ENCODE measurements around the gene PRKAB1. TPM values are rescaled to one million over a fixed set of nuclear protein-coding genes. Genes with fewer than 3 reads are reported as not detected.

The PRKAB1 gene
- total and polyA plus RNA-seq, 7 donors, result 18.5 to 52.5 (median 31.4) TPM

GRCh38 chr12:119720349-119720748, 52.4 kb downstream of the PRKAB1 start:
- H3K27ac ChIP-seq, result no peak overlapping the region
- H3K36me3 ChIP-seq, result no peaks in the 10 kb centered on the region
- DNase-seq, result no peak
- H3K4me3 ChIP-seq, result no peak overlapping the region
- no peaks in the 10 kb centered on the region for H3K27me3 ChIP-seq
- H3K4me1 ChIP-seq, result peaks cover 0 to 8% (median 4%) of the 10 kb centered on the region in 4 donors
- TF ChIP-seq EP300 (IDR thresholded peaks at IDR 0.05) (no peak), CTCF (IDR thresholded peaks at IDR 0.05) (no peak), POLR2AphosphoS5 (IDR thresholded peaks at IDR 0.05) (no peak), POLR2A (IDR thresholded peaks at IDR 0.05) (no peak)
- H3K9me3 ChIP-seq, result no peaks in the 10 kb centered on the region
- intact Hi-C loops (cut with DNase I), result no loop called here

- no peak overlapping the region for H3K4me3 ChIP-seq
- intact Hi-C loops (cut with DNase I), result no loop called here
- DNase-seq, result no peak
- H3K36me3 ChIP-seq, result no peaks in the 10 kb centered on the region
- H3K4me1 ChIP-seq, result peaks cover 0 to 7% (median 4%) of the 10 kb centered on the region in 4 donors
- H3K27me3 ChIP-seq, result no peaks in the 10 kb centered on the region
- no peak overlapping the region for H3K27ac ChIP-seq
- whole genome bisulfite sequencing, 2 donors, result 97 to 99% methylated on average over 4 of the region's 4 CpGs
- no peak for TF ChIP-seq POLR2A (IDR thresholded peaks at IDR 0.05)
- no peak for TF ChIP-seq CTCF (IDR thresholded peaks at IDR 0.05)
- no peak for TF ChIP-seq POLR2AphosphoS5 (IDR thresholded peaks at IDR 0.05)
- no peak for TF ChIP-seq EP300 (IDR thresholded peaks at IDR 0.05)
- H3K9me3 ChIP-seq, result no peaks in the 10 kb centered on the region
Measured at GRCh38 chr12:119721306-119721705, 53.4 kb downstream of the PRKAB1 start.

- no peaks in the 10 kb centered on the region for H3K9me3 ChIP-seq
- intact Hi-C loops (cut with DNase I), result no loop called here
- TF ChIP-seq EP300 (IDR thresholded peaks at IDR 0.05), result no peak
- no peak for TF ChIP-seq CTCF (IDR thresholded peaks at IDR 0.05)
- no peak for TF ChIP-seq POLR2A (IDR thresholded peaks at IDR 0.05)
- TF ChIP-seq POLR2AphosphoS5 (IDR thresholded peaks at IDR 0.05), result no peak
- H3K36me3 ChIP-seq, result no peaks in the 10 kb centered on the region
- peaks cover 0 to 12% (median 8%) of the 10 kb centered on the region in 4 donors for H3K4me1 ChIP-seq
- no peak overlapping the region for H3K4me3 ChIP-seq
- no peak for DNase-seq
- H3K27ac ChIP-seq, result no peak overlapping the region
- H3K27me3 ChIP-seq, result no peaks in the 10 kb centered on the region
- 91 to 95% methylated on average over 4 of the region's 4 CpGs for WGBS, 2 donors
Measured at GRCh38 chr12:119725523-119725922, 57.6 kb downstream of the PRKAB1 start.

- TF ChIP-seq POLR2AphosphoS5 (IDR thresholded peaks at IDR 0.05), result no peak
- no peak for TF ChIP-seq POLR2A (IDR thresholded peaks at IDR 0.05)
- no peak for TF ChIP-seq EP300 (IDR thresholded peaks at IDR 0.05)
- no peak for TF ChIP-seq CTCF (IDR thresholded peaks at IDR 0.05)
- Histone ChIP-seq H3K36me3 (no peaks in the 10 kb centered on the region), H3K4me1 (peaks cover 0 to 12% (median 8%) of the 10 kb centered on the region in 4 donors), H3K27ac (peak overlapping the region in 1 of 4 donors; percentile 61), H3K27me3 (no peaks in the 10 kb centered on the region), H3K9me3 (no peaks in the 10 kb centered on the region), H3K4me3 (no peak overlapping the region)
- no peak for DNase-seq
- 91 to 93% methylated on average over 3 of the region's 3 CpGs for WGBS, 2 donors
- intact Hi-C loops (cut with DNase I), result no loop called here
Measured at GRCh38 chr12:119727600-119728443, 59.9 kb downstream of the PRKAB1 start.

All from sigmoid colon (tissue), 7 donors.